Fibroblast of villous mesenchyme (primary cell): ENCODE data around the gene RUNX1. TPM values are rescaled to one million over a fixed set of nuclear protein-coding genes. Genes with fewer than 3 reads are reported as not detected.

Experiments used
- DNase-seq: peaks from one replicate; pipeline ENCODE4 v3.0.0-alpha.2; 2010; ENCODE audit warnings: low read depth
- H3K4me3 ChIP-seq: 2 replicates; pipeline ENCODE4 v1.5.1; 2011; ENCODE audit warnings: low read depth, mild to moderate bottlenecking, low read length
- total RNA-seq: library from RNA; depleted of rRNA; stranded (reverse); fragments of >200 nt; gene quantifications from 2 replicates; pipeline ENCODE4 v1.2.3, GENCODE V29; 2012
- TF ChIP-seq, protein P1 (sequence below): IDR thresholded peaks from 2 replicates; pipeline ENCODE4 v1.5.1; 2012; ENCODE audit warnings: low read depth, mild to moderate bottlenecking, low read length; ENCODE audit not compliant: insufficient read depth

The RUNX1 gene
- total RNA-seq, 1 donor, result 21.6 TPM

DNA sequence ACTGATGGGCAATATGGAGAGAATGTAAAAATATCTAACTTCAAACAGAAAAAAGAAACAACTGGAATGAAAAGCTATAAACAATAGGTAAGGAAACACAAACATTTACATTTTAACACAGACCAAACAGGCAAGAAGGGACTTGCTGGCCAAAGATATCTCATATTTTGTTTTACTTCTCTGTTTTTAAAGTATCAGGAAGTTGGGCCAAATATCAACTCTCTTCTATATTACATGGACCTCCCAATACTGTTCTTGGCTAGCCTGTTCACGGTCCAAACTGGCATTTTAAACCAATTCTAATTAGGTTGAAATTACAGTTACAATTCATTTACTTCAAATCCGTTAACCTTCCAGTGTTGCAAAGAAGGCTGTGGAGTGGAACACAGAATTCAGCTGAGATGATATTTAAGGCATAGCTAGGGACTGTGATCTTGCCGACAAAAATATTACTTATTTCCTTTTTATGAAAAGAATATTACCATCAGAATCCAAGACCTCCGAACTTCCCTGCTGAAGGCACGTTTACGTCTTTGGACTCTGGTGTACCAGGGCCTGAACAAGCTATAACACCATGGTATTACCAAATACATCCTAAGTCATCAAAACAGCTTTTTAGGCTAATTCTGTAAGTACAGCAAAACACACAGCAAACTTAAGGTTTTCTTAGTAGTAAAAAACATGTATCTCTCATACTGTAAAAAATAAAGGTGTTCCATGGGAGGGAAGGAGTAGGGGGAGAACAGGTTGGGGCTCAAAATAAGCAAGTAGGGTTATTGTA, 165.4 kb downstream of the RUNX1 start:
- peak overlapping the region; percentile 84 for H3K4me3 ChIP-seq
- TF ChIP-seq, protein P1, sequence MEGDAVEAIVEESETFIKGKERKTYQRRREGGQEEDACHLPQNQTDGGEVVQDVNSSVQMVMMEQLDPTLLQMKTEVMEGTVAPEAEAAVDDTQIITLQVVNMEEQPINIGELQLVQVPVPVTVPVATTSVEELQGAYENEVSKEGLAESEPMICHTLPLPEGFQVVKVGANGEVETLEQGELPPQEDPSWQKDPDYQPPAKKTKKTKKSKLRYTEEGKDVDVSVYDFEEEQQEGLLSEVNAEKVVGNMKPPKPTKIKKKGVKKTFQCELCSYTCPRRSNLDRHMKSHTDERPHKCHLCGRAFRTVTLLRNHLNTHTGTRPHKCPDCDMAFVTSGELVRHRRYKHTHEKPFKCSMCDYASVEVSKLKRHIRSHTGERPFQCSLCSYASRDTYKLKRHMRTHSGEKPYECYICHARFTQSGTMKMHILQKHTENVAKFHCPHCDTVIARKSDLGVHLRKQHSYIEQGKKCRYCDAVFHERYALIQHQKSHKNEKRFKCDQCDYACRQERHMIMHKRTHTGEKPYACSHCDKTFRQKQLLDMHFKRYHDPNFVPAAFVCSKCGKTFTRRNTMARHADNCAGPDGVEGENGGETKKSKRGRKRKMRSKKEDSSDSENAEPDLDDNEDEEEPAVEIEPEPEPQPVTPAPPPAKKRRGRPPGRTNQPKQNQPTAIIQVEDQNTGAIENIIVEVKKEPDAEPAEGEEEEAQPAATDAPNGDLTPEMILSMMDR, result no peak
- DNase-seq, result no peak

DNA sequence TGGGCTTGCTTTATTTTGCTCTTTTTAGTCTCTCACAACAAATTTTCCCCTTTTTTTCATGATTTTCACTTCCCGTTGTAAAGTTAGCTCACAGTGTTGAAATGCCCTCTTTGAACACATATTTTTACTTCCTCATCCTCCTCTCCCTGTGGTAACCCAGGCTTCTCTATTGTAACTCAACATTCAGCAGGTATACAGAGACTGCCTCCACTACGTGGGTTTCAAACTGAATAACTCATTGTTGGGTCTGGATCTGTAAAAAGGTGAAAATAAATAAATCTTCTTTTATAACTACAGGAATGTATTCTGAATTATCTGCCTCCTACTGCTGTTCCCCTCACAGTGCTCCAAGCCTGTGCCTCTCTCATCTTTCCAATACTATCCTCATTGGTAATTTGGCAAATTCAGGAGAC, 166.4 kb downstream of the RUNX1 start:
- H3K4me3 ChIP-seq, result peak overlapping the region; percentile 84
- no peak for DNase-seq
- TF ChIP-seq, protein P1, result no peak

DNA sequence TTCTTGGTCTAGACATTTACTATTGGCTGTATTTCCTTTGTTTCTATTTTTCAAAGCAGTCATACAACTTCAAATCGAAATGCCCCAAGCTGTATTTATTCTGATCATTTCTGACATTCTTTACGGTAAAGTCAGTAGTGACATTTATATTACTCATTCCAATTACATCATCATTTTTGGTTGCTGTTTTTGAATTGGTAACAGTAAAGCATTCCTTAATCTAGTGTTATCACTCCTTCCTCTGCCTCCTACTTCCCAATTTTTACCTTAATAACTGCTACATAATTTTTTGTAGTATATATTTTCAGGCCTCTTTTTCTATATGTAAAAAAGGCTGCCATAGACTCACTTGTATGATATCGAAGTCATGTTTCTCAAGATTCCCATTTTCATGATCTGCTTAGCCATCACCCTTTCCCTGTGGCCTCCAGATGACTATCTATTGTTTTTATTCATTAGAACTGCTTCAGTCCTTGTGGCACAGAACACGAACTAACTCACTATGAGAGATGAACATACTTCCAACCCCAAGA, 167.2 kb downstream of the RUNX1 start:
- TF ChIP-seq, protein P1, result no peak
- peak overlapping the region; percentile 84 for H3K4me3 ChIP-seq

DNA sequence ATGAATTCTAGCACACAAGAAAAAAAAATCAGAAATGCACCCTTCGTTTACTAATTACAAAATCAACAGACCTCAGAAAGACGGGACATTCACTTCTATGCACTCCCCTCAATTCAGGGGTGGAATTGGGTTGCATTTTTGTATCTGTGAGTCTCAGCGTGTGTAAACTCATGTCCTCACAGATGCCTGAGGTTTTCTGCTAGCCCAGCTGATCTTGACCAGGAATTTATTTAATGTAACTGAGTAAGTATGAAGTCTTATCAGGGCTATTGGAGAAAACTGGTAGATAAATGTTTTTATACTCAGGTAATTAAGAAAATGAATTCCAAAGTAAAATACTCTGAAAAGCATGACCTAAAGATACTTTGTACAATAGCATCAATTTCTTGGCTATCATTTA, 167.7 kb downstream of the RUNX1 start:
- TF ChIP-seq, protein P1, result no peak
- DNase-seq, result peak; percentile 74
- peak overlapping the region; percentile 84 for H3K4me3 ChIP-seq

More for the DNA sequence above, 167.2 kb downstream of the RUNX1 start:
- DNase-seq, result peak; percentile 66

- no peak for DNase-seq
- TF ChIP-seq, protein P1, result no peak
- H3K4me3 ChIP-seq, result no peak overlapping the region
These were observed 168.7 kb downstream of the RUNX1 start for GRCh38 chr21:34880401-34880800.

- TF ChIP-seq, protein P1, result no peak
- DNase-seq, result no peak
- H3K4me3 ChIP-seq, result no peak overlapping the region
These were observed 170.2 kb downstream of the RUNX1 start for GRCh38 chr21:34878940-34879339.

- TF ChIP-seq, protein P1, result no peak
- DNase-seq, result no peak
- H3K4me3 ChIP-seq, result no peak overlapping the region
These were observed 170.6 kb downstream of the RUNX1 start for GRCh38 chr21:34878501-34878900.
